Thoracic aorta (tissue), 2 donors: Measurements from ENCODE around the gene MRPL17. TPM values are rescaled to one million over a fixed set of nuclear protein-coding genes. Genes with fewer than 3 reads are reported as not detected.

Experiments
- ATAC-seq: fragments of 150-250 bp; one replicate; pipeline ENCODE4 v1.8.0; 2017; ENCODE audit warnings: low read depth; ENCODE audit not compliant: insufficient number of reproducible peaks, low FRiP score
- DNase-seq: peaks from one replicate; pipeline ENCODE4 v3.0.0-alpha.2; 2020; ENCODE audit warnings: low spot score
- H3K27ac ChIP-seq, 2 donors: fragments of 200-600 bp; sonication (generic); 1 replicate in 1 of 2; 2 replicates in 1 of 2; pipeline ENCODE4 v1.5.1; 2016; ENCODE audit warnings: mild to moderate bottlenecking in 2 of 2, moderate library complexity in 2 of 2
- H3K27me3 ChIP-seq: fragments of 200-600 bp; sonication (generic); replicated peaks from 2 replicates; pipeline ENCODE4 v1.6.0; 2016; ENCODE audit warnings: mild to moderate bottlenecking; ENCODE audit not compliant: insufficient read depth
- H3K36me3 ChIP-seq: fragments of 200-600 bp; sonication (generic); one replicate; pipeline ENCODE4 v1.5.1; 2016
- H3K4me1 ChIP-seq, 2 donors: fragments of 200-600 bp; sonication (generic); 1 replicate in 1 of 2; 2 replicates in 1 of 2; pipeline versions ENCODE4 v1.5.1 to v1.6.0; 2016; ENCODE audit warnings: low read depth in 2 of 2, mild to moderate bottlenecking in 1 of 2; ENCODE audit not compliant: control insufficient read depth in 1 of 2
- H3K4me3 ChIP-seq: fragments of 200-600 bp; sonication (generic); 2 replicates; pipeline ENCODE4 v1.5.1; 2016; ENCODE audit warnings: mild to moderate bottlenecking
- H3K9me3 ChIP-seq: fragments of 200-600 bp; sonication (generic); 2 replicates; pipeline ENCODE4 v1.5.1; 2016
- CTCF ChIP-seq: fragments of 200-600 bp; sonication (generic); IDR thresholded peaks from one replicate; pipeline ENCODE4 v1.5.1; 2019; ENCODE audit warnings: antibody characterized with exemption
- total RNA-seq, 2 donors: library from RNA; depleted of rRNA; stranded (reverse); fragments of >200 nt; gene quantifications; one replicate each; pipeline versions ENCODE4 v1.1.0 to v1.2.3, GENCODE V29; 2016

Gene MRPL17
- total RNA-seq, 2 donors from 2014 or later: 20.6 to 53.6 TPM

GRCh38 chr11:6673523-6674218 lies 9.5 kb downstream of the MRPL17 start:
- no peak overlapping the region for H3K4me3 ChIP-seq
- H3K27ac ChIP-seq: no peak overlapping the region
- no peaks in the 10 kb centered on the region for H3K9me3 ChIP-seq
- no peak for TF ChIP-seq CTCF
- no peak for ATAC-seq
- no peaks in the 10 kb centered on the region for H3K4me1 ChIP-seq
- DNase-seq: no peak
- no peaks in the 10 kb centered on the region for H3K36me3 ChIP-seq
- no peaks in the 10 kb centered on the region for H3K27me3 ChIP-seq

- no peak overlapping the region for H3K4me3 ChIP-seq
- no peaks in the 10 kb centered on the region for H3K27me3 ChIP-seq
- DNase-seq: no peak
- no peak overlapping the region for H3K27ac ChIP-seq
- H3K9me3 ChIP-seq: no peaks in the 10 kb centered on the region
- no peaks in the 10 kb centered on the region for H3K4me1 ChIP-seq
- no peak for ATAC-seq
- H3K36me3 ChIP-seq: no peaks in the 10 kb centered on the region
- no peak for TF ChIP-seq CTCF
Measured at GRCh38 chr11:6671991-6672390, 11.1 kb downstream of the MRPL17 start.

GRCh38 chr11:6670202-6670830 lies 12.8 kb downstream of the MRPL17 start:
- ATAC-seq (no peak), DNase-seq (no peak)
- Histone ChIP-seq H3K36me3 (no peaks in the 10 kb centered on the region), H3K27ac (no peak overlapping the region), H3K4me3 (no peak overlapping the region), H3K4me1 (no peaks in the 10 kb centered on the region), H3K9me3 (no peaks in the 10 kb centered on the region), H3K27me3 (no peaks in the 10 kb centered on the region)
- no peak for TF ChIP-seq CTCF

GRCh38 chr11:6667733-6668374 lies 15.3 kb downstream of the MRPL17 start:
- no peaks in the 10 kb centered on the region for H3K36me3 ChIP-seq
- H3K9me3 ChIP-seq: no peaks in the 10 kb centered on the region
- no peaks in the 10 kb centered on the region for H3K4me1 ChIP-seq
- no peak for DNase-seq
- H3K27ac ChIP-seq: no peak overlapping the region
- H3K27me3 ChIP-seq: no peaks in the 10 kb centered on the region
- no peak for ATAC-seq
- no peak overlapping the region for H3K4me3 ChIP-seq
- TF ChIP-seq CTCF: peak; percentile 69
